HG03159 (cell line): Measurements from ENCODE around the gene UCK1.

Experiments
- ATAC-seq: cut with Tn5 transposase; IDR thresholded peaks from one replicate; pipeline ENCODE4 v1.9.1; 2021; ENCODE audit warnings: mild to moderate bottlenecking, moderate library complexity; ENCODE audit not compliant: unreplicated experiment

Gene UCK1

GRCh38 chr9:131477816-131478419 is 53.1 kb downstream of the UCK1 start:
- no peak for ATAC-seq

GRCh38 chr9:131477367-131477766 is 53.7 kb downstream of the UCK1 start:
- no peak for ATAC-seq

DNA sequence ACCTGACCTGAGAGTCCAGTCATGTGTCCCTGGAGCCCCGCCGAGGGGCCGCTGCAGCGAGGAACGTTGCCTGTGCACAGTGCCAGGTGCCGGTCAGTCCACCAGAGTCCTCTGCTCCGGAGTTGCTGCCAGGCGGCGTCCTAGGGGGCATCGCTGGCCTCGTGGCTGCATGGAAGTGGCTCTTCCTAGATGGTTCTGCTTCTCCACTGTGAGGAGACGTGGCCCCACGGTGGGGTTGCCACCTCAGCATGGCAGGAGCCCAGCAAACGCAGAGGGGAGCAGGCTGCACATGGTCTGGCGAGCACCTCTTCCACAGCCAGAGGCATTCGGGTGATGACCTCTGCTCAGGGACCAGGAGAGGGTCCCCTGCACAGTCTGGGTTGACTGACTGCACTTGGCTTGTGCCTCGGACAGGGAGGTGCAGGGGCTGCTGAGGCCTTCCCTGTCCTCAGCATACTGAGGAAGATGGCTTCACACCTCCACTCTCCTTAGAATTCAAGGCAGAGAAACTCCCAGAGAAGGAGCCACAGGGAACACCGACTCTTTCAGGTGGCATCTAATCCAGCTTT is 54.2 kb downstream of the UCK1 start:
- ATAC-seq, result no peak

GRCh38 chr9:131475956-131476776 is 54.9 kb downstream of the UCK1 start:
- ATAC-seq, result no peak

DNA sequence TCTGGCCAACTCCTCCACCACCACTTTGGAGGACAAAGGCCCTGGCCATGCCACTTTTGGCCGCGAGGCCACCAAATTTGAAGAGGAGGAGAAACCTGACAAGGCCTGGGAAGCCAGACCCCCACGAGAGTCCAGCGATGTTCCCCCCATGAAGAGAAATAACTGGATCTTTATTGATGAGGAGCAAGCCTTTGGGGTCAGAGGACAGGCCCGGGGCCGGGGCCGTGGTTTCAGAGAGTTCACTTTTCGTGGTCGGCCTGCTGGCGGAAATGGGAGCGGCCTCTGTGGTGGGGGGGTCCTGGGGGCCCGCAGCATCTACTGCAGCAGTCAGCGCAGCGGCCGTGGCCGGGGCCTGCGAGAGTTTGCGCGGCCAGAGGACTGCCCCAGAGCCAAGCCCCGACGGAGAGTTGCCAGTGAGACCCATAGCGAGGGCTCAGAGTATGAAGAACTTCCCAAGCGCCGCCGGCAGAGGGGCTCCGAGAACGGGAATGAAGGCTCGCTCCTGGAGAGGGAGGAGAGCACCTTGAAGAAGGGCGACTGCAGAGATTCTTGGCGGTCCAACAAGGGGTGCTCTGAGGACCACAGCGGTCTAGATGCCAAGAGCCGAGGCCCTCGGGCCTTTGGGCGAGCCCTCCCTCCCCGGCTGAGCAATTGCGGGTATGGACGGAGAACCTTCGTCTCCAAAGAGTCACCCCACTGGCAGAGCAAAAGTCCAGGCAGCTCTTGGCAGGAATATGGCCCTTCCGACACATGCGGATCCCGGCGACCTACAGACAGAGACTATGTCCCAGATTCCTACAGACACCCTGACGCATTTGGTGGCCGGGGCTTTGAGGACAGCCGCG is 55.7 kb downstream of the UCK1 start:
- no peak for ATAC-seq

GRCh38 chr9:131474711-131475110 is 56.4 kb downstream of the UCK1 start:
- ATAC-seq, result no peak

DNA sequence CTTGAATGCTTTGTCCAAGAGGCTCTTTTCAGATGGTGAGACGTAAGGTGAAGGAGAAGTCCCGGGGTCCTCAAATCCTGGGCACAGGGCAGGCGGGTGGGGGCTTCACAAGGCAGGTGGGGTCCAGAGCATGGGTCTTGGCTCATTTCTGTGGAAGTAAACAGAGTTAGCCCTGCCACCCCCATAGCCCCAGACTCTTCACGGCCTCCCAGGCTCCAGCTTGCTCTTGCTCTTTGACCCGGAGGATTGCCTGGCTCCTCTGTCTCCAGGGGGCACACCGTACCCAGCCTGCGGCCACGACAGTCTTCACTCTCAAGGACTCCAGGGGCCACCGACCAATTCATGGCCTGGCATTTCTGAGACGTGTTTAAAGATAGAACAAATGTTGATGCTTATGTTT is 57.2 kb downstream of the UCK1 start:
- ATAC-seq, result no peak
